Brain microvascular endothelial cell (primary cell): Measurements from ENCODE around the gene ASCC3.

ENCODE experiments used
- DNase-seq: peaks from one replicate; pipeline ENCODE4 v3.0.0-alpha.2; 2020
- H3K27ac ChIP-seq: fragments of 250-450 bp; sonication (Bioruptor Pico); 2 replicates; pipeline ENCODE4 v1.5.1; 2020; ENCODE audit warnings: mild to moderate bottlenecking, moderate library complexity
- H3K27me3 ChIP-seq: fragments of 250-450 bp; sonication (Bioruptor Pico); replicated peaks from 2 replicates; pipeline ENCODE4 v1.5.1; 2020; ENCODE audit warnings: mild to moderate bottlenecking
- H3K36me3 ChIP-seq: fragments of 250-450 bp; sonication (Bioruptor Pico); replicated peaks from 2 replicates; pipeline ENCODE4 v1.5.1; 2020; ENCODE audit warnings: mild to moderate bottlenecking
- H3K4me3 ChIP-seq: 2 replicates; pipeline ENCODE4 v1.5.1; 2011; ENCODE audit warnings: low read depth, mild to moderate bottlenecking, control low read depth, low read length, moderate library complexity
- CTCF ChIP-seq: IDR thresholded peaks from 2 replicates; pipeline ENCODE4 v1.5.1; 2011; ENCODE audit warnings: low read depth, mild to moderate bottlenecking, moderate library complexity, low read length, control low read depth, inconsistent platforms; ENCODE audit errors: missing control alignments
- in situ Hi-C: cut with HindIII; loops from 2 replicates; pipeline ENCODE4 v1.10.0; 2017; ENCODE audit warnings: low sequenced_read_pairs, low pct_ligation_motif_present

The ASCC3 gene

GRCh38 chr6:100880853-100881706 lies at the start of gene ASCC3:
ASCC3 (minus strand) TSS chr6:100881329; CDS start chr6:100867997, 13,332 bp downstream.
- H3K27me3 ChIP-seq, result no peaks in the 10 kb centered on the region
- no peaks in the 10 kb centered on the region for H3K36me3 ChIP-seq
- peak; percentile 88 for DNase-seq
- peak within 1 kb of the TSS; percentile 91 for H3K27ac ChIP-seq
- TF ChIP-seq CTCF, result no peak
- in situ Hi-C loops, result no loop called here
- peak within 1 kb of the TSS; percentile 95 for H3K4me3 ChIP-seq

GRCh38 chr6:100925749-100926148 lies 44.6 kb upstream of the ASCC3 start:
- no peak for DNase-seq
- no peak for TF ChIP-seq CTCF
- Histone ChIP-seq H3K27me3 (no peaks in the 10 kb centered on the region), H3K4me3 (no peak overlapping the region), H3K36me3 (no peaks in the 10 kb centered on the region), H3K27ac (no peak overlapping the region)
- in situ Hi-C loops, result no loop called here

DNA sequence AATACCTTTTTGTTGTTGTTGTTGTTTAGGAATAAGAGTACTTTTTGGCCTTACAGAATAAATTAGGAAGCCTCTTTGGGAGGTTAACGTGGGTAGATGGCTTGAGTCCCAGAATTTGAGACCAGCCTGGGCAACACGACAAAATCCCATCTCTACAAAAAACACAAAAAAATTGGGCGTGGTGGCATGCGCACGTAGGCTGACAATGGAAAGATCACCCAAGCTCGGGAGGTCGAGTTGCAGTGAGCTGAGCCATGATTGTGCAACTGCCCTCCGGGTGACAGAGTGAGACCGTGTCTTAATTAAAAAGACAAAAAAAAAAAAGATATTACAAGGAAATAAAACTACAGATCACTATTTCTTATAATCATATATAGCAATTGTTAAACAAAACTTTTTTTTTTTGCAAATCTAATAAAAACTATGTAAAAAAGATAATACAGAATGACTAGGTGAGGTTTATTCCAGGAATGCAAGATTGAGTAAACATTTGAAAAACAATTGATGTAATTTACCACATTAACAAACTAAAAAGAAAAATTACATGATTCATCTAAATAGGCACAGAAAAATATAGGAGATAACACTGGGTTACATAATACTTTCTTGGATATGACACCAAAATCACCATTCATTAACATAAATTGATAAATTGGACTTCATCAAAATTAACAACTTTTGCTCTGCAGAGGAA lies 43.6 kb upstream of the ASCC3 start:
- no peak for DNase-seq
- Histone ChIP-seq H3K36me3 (no peaks in the 10 kb centered on the region), H3K27me3 (no peaks in the 10 kb centered on the region), H3K27ac (no peak overlapping the region), H3K4me3 (no peak overlapping the region)
- in situ Hi-C loops, result no loop called here
- no peak for TF ChIP-seq CTCF

DNA sequence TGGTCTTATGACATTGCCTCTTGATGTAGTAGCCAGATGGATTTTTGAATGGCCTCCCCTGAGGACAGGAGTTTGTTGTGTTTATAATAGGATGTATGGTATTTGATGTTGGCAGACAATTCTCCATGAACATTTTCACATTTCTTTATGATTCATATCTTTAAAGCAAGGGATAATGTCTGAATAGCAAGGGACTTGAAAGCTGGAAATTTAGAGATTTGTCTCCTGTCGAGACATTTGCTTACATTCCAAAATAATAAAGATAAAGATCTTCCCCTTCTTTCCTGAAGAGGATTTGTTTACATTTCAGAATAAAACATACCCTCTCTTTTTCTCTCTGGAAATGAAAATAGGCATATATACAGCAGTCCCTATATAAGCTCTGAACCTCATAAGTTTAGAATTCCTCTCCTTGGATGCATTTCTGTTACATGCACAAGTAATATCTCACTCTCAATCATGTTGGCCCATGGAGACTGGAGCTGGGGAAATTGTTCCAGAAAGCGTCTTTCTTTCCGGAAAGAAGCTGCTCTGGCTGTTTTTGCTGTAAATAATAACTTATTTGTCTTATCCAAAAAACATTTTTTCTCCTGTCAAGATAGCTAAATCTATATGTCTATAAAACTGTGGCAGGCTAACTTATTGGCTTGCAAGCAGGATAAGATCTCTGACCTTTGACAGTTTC lies 42.5 kb upstream of the ASCC3 start:
- in situ Hi-C loops, result no loop called here
- Histone ChIP-seq H3K27ac (no peak overlapping the region), H3K36me3 (no peaks in the 10 kb centered on the region), H3K27me3 (no peaks in the 10 kb centered on the region), H3K4me3 (no peak overlapping the region)
- TF ChIP-seq CTCF, result no peak
- DNase-seq, result no peak

- Histone ChIP-seq H3K27me3 (no peaks in the 10 kb centered on the region), H3K36me3 (no peaks in the 10 kb centered on the region), H3K4me3 (no peak overlapping the region), H3K27ac (no peak overlapping the region)
- no peak for DNase-seq
- in situ Hi-C loops, result no loop called here
- TF ChIP-seq CTCF, result no peak
These were observed 39.0 kb upstream of the ASCC3 start for GRCh38 chr6:100920028-100920605.
